Sigmoid colon (tissue), 4 donors: ENCODE data around the gene PTK7.

Experiments
- CTCF ChIP-seq, 4 experiments: fragments of 450-650 bp in 3 of 4; fragments of 200-600 bp in 1 of 4; IDR thresholded peaks; one replicate each; pipeline ENCODE4 v1.5.1; 2016 to 2019; ENCODE audit warnings: antibody characterized with exemption in 4 of 4, mild to moderate bottlenecking in 3 of 4, moderate library complexity in 2 of 4
- EP300 ChIP-seq, 4 donors: sonication (generic); formaldehyde crosslinking; IDR thresholded peaks; one replicate each; pipeline ENCODE4 v1.6.1; 2017; ENCODE audit warnings: antibody characterized with exemption in 4 of 4
- POLR2A ChIP-seq, 2 donors: fragments of 450-650 bp; IDR thresholded peaks; one replicate each; pipeline ENCODE4 v1.6.1; 2016; ENCODE audit warnings: antibody characterized with exemption in 2 of 2, mild to moderate bottlenecking in 2 of 2, moderate library complexity in 2 of 2
- POLR2AphosphoS5 ChIP-seq, 4 donors: sonication (generic); formaldehyde crosslinking; IDR thresholded peaks; one replicate each; pipeline ENCODE4 v1.6.1; 2017; ENCODE audit warnings: antibody characterized with exemption in 4 of 4

DNA sequence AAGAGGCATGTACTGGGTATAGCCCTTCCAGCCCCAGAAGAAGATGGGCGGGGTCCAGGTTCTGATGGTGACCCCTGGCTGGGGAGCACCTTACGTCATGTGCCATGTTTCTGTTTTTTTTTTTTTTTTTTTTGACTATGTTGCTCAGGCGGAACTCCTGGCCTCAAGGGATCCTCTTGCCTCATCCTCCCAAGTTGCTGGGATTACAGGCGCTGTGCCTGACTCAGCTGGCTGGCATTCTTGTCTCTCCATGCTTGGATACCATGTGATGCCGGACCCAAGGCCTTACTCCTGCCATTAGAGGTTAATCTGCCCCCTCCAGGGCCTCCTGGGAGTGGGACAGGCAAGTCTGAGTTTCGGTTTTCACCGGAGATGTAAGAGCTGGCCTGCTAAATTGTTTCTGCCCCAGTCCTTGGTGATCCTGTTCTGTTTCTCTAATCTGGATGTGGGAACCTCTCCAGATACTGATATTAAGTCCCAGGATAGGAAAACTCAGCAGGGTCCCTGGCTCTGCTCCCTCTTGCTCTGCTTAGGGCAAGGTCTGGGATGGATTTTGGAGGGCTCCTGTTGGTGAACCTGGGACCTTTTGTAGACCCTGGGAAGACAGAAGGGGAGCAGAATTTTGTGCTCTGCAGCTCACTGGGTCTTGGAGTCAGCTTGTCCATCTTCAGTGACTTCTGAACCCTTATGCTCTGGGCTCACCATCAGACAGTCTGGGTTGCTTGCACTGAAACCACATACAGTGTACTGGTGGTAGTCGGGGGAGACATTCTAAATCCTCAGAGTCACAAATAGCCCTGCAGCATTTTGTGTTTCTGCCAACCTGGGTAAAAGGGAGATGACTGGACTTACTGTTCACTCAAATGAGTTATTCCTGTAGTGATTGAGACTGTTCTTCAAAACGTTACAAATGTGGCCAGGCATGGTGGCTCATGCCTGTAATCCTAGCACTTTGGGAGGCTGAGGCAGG is 45.1 kb downstream of the PTK7 start:
- TF ChIP-seq CTCF (IDR thresholded peaks at IDR 0.05) (no peak), POLR2A (IDR thresholded peaks at IDR 0.05) (no peak), EP300 (IDR thresholded peaks at IDR 0.05) (no peak), POLR2AphosphoS5 (IDR thresholded peaks at IDR 0.05) (peak in 1 of 4 donors; percentile 45)
